WI38 (cell line): Measurements from ENCODE around the gene ZNF497.
"Not testable (repeated sequence)": the region's sequence is repeated elsewhere in the genome, so short reads cannot be mapped to it uniquely, and the experiment has no call there.

Experiments
- H3K4me3 ChIP-seq: 2 replicates; pipeline ENCODE4 v1.5.1; 2011; ENCODE audit warnings: low read depth, mild to moderate bottlenecking, control low read depth, low read length
- CTCF ChIP-seq: IDR thresholded peaks from 2 replicates; pipeline ENCODE4 v1.5.1; 2012; ENCODE audit warnings: low read depth, mild to moderate bottlenecking, control low read depth, low read length

Gene ZNF497

GRCh38 chr19:58325311-58326022, 37.1 kb downstream of the ZNF497 start:
- TF ChIP-seq CTCF = no peak
- H3K4me3 ChIP-seq = peak overlapping the region; percentile 90

GRCh38 chr19:58319241-58319640, 43.3 kb downstream of the ZNF497 start:
- TF ChIP-seq CTCF = no peak
- no peak overlapping the region for H3K4me3 ChIP-seq

GRCh38 chr19:58318297-58318696, 44.3 kb downstream of the ZNF497 start:
- TF ChIP-seq CTCF = no peak
- H3K4me3 ChIP-seq = no peak overlapping the region

- no peak for TF ChIP-seq CTCF
- no peak overlapping the region for H3K4me3 ChIP-seq
These were observed 45.0 kb downstream of the ZNF497 start for GRCh38 chr19:58317476-58318072.

GRCh38 chr19:58315580-58315979, 47.0 kb downstream of the ZNF497 start:
- TF ChIP-seq CTCF = no peak
- H3K4me3 ChIP-seq = no peak overlapping the region

GRCh38 chr19:58311345-58311865, 51.1 kb downstream of the ZNF497 start:
- TF ChIP-seq CTCF = no peak
- no peak overlapping the region for H3K4me3 ChIP-seq

- TF ChIP-seq CTCF = 0 out of 2 replicates have a peak, but pooled peaks have one; percentile 14
- not testable (repeated sequence) for H3K4me3 ChIP-seq
These were observed 51.9 kb downstream of the ZNF497 start for GRCh38 chr19:58310685-58311084.
